ENCODE measurements around the gene MYBPC3. TPM values are rescaled to one million over a fixed set of nuclear protein-coding genes. Genes with fewer than 3 reads are reported as not detected.

MYBPC3 gene
- total RNA-seq, 1 donor from 2014 or later, result not detected

DNA sequence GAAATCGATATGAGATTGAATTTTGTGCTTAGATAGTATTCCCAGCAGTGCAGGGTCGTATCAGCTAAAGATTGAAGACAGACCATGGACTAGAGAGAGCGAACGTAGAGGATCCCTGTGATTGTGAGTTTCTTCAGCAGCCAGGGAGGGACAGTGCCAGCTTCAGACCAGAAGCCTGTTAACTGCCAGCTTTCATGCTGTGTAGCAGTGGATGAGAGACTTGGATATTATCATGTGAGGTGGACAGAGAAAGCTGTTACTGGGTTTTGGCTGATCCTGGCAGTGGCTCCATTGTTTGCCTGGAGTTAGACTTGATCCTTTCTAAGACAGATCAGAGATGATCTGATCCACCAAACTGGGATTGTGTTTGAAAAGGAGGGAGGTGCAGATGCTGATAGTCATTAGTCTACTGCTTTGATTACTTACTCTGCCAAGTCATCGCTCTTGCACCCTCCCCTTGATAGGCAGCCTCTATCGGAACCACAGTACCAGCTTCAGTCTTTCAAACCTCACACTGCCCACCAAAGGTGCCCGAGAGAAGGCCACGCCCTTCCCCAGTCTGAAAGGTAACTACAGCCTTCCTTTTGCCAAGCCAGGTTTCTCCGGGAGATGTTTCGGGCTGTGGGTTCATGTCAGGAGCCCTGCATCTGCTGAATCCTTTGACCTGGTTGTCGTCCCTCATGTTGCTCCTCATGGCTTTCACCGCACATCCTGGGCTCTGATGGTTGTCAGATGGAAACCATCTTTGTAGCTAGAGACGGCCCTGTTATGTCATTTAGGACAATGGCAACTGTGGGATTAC, 66.3 kb downstream of the MYBPC3 start:
- Mint-ChIP-seq H3K27me3 (ENCODE audit: low read depth) (no peaks in the 10 kb centered on the region), H3K4me3 (ENCODE audit: unreplicated experiment) (no peak overlapping the region), H3K4me1 (ENCODE audit: low read depth) (no peaks in the 10 kb centered on the region), H3K27ac (ENCODE audit: unreplicated experiment) (no peak overlapping the region), H3K9me3 (ENCODE audit: low read depth) (no peaks in the 10 kb centered on the region), H3K36me3 (ENCODE audit: low read depth) (peaks cover 65% of the 10 kb centered on the region)
- no peak for DNase-seq (ENCODE audit: low spot score)
- TF ChIP-seq, protein P1, sequence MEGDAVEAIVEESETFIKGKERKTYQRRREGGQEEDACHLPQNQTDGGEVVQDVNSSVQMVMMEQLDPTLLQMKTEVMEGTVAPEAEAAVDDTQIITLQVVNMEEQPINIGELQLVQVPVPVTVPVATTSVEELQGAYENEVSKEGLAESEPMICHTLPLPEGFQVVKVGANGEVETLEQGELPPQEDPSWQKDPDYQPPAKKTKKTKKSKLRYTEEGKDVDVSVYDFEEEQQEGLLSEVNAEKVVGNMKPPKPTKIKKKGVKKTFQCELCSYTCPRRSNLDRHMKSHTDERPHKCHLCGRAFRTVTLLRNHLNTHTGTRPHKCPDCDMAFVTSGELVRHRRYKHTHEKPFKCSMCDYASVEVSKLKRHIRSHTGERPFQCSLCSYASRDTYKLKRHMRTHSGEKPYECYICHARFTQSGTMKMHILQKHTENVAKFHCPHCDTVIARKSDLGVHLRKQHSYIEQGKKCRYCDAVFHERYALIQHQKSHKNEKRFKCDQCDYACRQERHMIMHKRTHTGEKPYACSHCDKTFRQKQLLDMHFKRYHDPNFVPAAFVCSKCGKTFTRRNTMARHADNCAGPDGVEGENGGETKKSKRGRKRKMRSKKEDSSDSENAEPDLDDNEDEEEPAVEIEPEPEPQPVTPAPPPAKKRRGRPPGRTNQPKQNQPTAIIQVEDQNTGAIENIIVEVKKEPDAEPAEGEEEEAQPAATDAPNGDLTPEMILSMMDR (IDR thresholded peaks at IDR 0.05), result no peak

DNA sequence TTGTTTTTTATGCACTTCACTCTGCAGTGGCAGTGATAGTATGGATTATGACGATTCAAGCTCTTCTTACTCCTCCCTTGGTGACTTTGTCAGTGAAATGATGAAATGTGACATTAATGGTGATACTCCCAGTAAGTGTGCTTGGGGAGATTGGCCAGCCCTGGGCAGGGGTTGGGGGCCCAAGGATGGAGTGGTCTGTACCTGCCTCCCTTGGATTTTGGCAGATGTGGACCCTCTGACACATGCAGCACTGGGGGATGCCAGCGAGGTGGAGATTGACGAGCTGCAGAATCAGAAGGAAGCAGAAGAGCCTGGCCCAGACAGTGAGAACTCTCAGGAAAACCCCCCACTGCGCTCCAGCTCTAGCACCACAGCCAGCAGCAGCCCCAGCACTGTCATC, 68.4 kb downstream of the MYBPC3 start:
- TF ChIP-seq, protein P1 (IDR thresholded peaks at IDR 0.05), result no peak
- no peaks in the 10 kb centered on the region for H3K27me3 Mint-ChIP-seq (ENCODE audit: low read depth)

DNA sequence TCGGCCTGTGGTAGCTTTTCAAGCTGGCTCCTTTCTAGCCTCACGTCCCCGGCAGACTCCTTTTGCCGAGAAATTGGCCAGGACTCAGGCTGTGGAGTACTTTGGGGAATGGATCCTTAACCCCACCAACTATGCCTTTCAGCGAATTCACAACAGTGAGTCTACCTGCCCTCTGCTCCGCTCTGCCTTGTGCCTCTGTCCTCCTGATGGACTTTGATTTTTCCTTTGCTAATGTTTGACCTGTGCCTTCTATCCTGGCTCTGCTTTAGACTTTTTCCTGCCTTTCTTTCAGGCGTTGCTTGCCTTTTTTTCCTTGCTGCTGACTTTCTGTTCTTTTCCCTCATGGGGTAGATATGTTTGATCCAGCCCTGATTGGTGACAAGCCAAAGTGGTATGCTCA, 70.0 kb downstream of the MYBPC3 start:
- TF ChIP-seq, protein P1 (IDR thresholded peaks at IDR 0.05), result no peak
- Mint-ChIP-seq H3K27me3 (ENCODE audit: low read depth) (no peaks in the 10 kb centered on the region), H3K9me3 (ENCODE audit: low read depth) (no peaks in the 10 kb centered on the region), H3K4me1 (ENCODE audit: low read depth) (no peaks in the 10 kb centered on the region), H3K4me3 (ENCODE audit: unreplicated experiment) (no peak overlapping the region), H3K27ac (ENCODE audit: unreplicated experiment) (no peak overlapping the region), H3K36me3 (ENCODE audit: low read depth) (peaks cover 50% of the 10 kb centered on the region)
- peak; percentile 30 for DNase-seq (ENCODE audit: low spot score)

More for the DNA sequence above, 68.4 kb downstream of the MYBPC3 start:
- no peak overlapping the region for H3K4me3 Mint-ChIP-seq (ENCODE audit: unreplicated experiment)
- no peaks in the 10 kb centered on the region for H3K4me1 Mint-ChIP-seq (ENCODE audit: low read depth)
- H3K27ac Mint-ChIP-seq (ENCODE audit: unreplicated experiment), result no peak overlapping the region
- H3K36me3 Mint-ChIP-seq (ENCODE audit: low read depth), result peaks cover 54% of the 10 kb centered on the region
- DNase-seq (ENCODE audit: low spot score), result no peak
- H3K9me3 Mint-ChIP-seq (ENCODE audit: low read depth), result no peaks in the 10 kb centered on the region

Small RNAs within 50 kb of the gene (microRNA-seq; reads per million reads assigned to microRNA genes)
- gene MIR4487 (ENCODE audit: borderline number of aligned reads), result not detected

Other genes starting within 250 kb of the MYBPC3 start
- gene ARFGAP2, start 175.8 kb downstream of the MYBPC3 start, total RNA-seq, result 48.4 to 55.6 TPM (median 51.1 TPM) in 3 replicates
- 45.0 to 69.4 TPM (median 65.3 TPM) in 3 replicates for gene PACSIN3, start 166.3 kb downstream of the MYBPC3 start, total RNA-seq
- gene DDB2, start 137.7 kb downstream of the MYBPC3 start, total RNA-seq, result 45.0 to 51.3 TPM (median 49.1 TPM) in 3 replicates
- 35.3 to 54.5 TPM (median 36.1 TPM) in 3 replicates for gene ACP2, start 103.9 kb downstream of the MYBPC3 start, total RNA-seq
- gene NR1H3, start 94.7 kb downstream of the MYBPC3 start, total RNA-seq, result 3.2 to 7.0 TPM (median 4.8 TPM) in 3 replicates
- gene MADD, start 82.6 kb downstream of the MYBPC3 start, total RNA-seq, result 28.3 to 32.1 TPM (median 29.6 TPM) in 3 replicates
- gene SPI1, start 25.8 kb upstream of the MYBPC3 start, total RNA-seq, result not detected in 3 replicates
- 113 to 124 TPM (median 120 TPM) in 3 replicates for gene SLC39A13, start 55.9 kb upstream of the MYBPC3 start, total RNA-seq
- 100 to 139 TPM (median 108 TPM) in 3 replicates for gene PSMC3, start 73.7 kb upstream of the MYBPC3 start, total RNA-seq
- 0.33 to 0.35 TPM (median 0.34 TPM) in 3 replicates for gene RAPSN, start 96.4 kb upstream of the MYBPC3 start, total RNA-seq
- 82.2 to 90.2 TPM (median 87.7 TPM) in 3 replicates for gene CELF1, start 200.4 kb upstream of the MYBPC3 start, total RNA-seq
- gene PTPMT1, start 212.9 kb upstream of the MYBPC3 start, total RNA-seq, result 40.4 to 48.8 TPM (median 43.5 TPM) in 3 replicates
- gene KBTBD4, start 226.3 kb upstream of the MYBPC3 start, total RNA-seq, result 11.1 to 16.5 TPM (median 12.9 TPM) in 3 replicates
- 63.6 to 102 TPM (median 70.3 TPM) in 3 replicates for gene NDUFS3, start 226.4 kb upstream of the MYBPC3 start, total RNA-seq
- not detected in 3 replicates for gene FAM180B, start 234.0 kb upstream of the MYBPC3 start, total RNA-seq
- 0.40 to 0.41 TPM in 2 of 3 replicates, not detected in the other for gene C1QTNF4, start 241.7 kb upstream of the MYBPC3 start, total RNA-seq

All from chondrocyte (in vitro differentiated cells).